Stimulated activated CD8-positive, alpha-beta memory T cell treated with anti-CD3 and anti-CD28 coated beads, Interleukin-4, amount 100 ng/mL, for 1 hour (primary cell): ENCODE measurements around the gene IGHMBP2.
"Not testable (repeated sequence)": the region's sequence is repeated elsewhere in the genome, so short reads cannot be mapped to it uniquely, and the experiment has no call there.

Experiments
- DNase-seq, 2 donors: peaks; one replicate each; pipeline ENCODE4 v3.0.0-alpha.2; 2020; ENCODE audit warnings: low read depth in 2 of 2, low spot score in 1 of 2

IGHMBP2 gene

DNA sequence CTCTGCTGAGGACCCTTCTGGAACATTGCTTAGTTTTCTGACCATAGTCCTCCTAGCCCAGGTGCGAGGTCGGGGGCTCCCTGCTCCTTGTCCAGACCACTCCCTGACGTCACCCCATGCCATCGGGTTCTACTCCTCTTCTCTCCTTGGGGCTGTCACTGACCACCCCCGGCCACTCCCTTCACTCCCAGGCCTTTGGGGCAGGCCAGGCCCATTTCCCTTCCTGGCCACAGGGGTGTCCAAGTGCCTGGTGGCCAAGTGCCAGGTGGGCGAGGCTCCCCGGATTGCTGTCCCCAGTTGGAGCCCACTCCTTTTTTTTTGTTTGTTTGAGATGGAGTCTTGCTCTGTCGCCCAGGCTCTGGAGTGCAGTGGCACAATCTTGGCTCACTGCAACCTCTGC lies 57.6 kb downstream of the IGHMBP2 start:
- no peak for DNase-seq

DNA sequence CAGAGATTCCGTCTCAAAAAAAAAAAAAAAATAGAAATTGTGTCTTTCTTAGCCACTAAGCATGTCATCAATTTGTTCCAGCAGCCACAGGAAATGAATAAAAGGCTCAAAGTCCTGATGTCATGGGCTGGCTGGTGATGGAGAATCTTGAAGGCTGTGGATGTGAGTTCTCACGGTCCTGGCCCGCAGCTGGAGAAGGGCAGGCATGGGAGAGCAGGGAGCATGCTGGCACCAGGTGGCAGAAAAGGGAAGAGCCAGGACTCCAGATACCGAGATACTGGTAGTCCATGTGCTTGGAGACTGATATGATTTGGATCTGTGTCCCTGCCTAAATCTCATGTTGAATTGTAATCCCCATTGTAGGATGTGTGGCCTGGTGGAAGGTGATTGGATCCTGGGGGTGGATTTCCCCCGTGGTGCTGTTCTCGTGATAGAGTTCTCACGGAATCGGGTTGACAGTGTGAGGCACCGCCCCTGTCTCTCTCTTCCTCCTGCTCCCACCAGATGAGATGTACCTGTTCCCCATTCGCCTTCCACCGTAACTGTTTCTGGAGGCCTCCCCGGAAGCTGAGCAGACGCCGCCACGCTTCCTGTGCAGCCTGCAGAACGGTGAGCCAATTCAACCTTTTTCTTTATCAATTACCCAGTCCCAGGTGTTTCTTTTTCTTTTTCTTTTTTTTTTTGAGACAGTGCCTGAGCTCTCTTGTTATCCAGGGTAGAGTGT lies 59.0 kb downstream of the IGHMBP2 start:
- peak in 1 of 2 donors; percentile 6 for DNase-seq

GRCh38 chr11:68963779-68964178 lies 60.1 kb downstream of the IGHMBP2 start:
- no peak for DNase-seq

DNA sequence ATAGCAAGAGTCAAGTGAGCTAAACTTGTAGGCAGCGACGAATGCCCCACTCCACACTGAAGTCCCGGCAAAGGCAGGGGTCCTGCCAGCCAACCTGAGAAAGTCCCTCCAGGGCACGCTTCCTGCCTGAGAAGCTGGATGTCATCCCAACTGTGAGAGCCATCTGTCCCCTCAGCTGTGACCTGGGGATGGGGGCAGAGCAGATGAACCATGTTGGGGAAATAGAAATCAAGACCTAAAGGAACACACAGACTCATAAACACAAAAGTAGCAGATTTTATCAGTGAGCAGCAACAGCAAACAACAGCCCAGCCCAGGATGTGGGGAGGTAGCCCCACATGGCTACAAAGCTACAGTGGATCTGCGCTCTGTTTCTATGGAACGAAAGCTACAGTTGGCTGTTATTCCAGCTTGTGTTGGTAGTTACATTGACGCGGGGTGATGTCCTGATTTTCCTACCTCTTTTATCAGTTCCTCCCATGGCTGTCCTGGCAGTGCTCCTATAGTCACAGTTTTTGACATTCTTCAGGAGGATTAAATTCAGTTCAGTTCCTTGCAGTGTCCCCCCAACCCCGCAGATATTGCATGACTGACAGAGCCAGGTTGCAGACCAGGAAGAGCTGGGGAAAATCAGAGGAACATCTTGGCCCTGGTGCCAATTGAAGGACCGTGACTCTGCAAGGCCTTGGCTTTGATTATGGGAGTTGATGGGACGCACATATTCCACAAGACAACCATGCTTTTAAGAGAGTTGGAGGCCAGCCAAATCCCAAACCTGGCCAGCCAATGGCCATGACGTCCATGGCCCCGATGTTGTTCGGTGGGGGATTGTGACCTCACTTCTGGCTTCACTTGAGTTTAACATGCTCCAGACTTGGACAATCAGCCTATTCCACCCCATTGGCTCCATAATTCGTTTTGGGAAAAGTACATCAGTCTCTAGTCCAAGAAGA lies 62.5 kb downstream of the IGHMBP2 start:
- no peak for DNase-seq

DNA sequence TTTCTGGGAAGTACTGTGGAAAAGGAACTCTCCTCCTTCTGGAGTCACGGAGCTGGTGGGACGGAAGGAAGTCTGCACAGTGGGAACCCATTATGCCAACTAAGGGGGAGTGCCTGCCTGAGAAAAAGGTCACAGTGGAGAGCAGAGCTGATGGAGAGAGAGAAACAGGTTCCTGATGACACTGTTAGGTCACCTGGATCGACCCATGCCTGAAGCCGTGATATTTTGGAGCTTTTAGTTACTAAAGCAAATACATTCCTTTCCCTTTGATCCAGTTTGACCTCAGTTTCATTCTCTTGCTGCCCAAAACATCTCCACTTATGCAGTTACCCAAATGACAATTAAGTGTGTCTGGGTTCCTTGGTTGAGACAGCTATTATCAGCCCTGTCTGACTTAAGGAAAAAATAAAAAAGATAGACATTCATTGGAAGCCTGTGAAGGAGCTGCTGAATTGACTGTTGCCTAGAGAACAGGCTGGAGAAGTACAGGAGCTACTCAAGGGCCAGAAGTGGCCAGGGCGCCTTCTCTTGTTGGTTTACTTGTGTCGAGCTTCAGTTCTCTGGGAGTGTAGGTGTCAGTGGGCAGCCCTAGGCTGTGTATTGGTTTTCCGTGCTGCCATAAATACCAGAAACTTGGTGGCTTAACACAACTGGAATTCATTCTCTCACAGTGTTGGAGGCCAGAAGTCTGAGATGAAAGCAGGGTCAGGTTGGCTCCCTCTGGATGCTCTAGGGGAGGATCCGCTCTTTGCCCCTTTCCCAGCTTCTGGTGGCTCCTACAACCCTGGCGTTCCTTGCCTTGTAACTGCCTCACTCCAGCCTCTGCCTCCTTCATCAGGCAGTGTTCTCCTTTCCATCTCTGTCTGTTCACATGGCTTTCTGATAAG lies 63.4 kb downstream of the IGHMBP2 start:
- no peak for DNase-seq

DNA sequence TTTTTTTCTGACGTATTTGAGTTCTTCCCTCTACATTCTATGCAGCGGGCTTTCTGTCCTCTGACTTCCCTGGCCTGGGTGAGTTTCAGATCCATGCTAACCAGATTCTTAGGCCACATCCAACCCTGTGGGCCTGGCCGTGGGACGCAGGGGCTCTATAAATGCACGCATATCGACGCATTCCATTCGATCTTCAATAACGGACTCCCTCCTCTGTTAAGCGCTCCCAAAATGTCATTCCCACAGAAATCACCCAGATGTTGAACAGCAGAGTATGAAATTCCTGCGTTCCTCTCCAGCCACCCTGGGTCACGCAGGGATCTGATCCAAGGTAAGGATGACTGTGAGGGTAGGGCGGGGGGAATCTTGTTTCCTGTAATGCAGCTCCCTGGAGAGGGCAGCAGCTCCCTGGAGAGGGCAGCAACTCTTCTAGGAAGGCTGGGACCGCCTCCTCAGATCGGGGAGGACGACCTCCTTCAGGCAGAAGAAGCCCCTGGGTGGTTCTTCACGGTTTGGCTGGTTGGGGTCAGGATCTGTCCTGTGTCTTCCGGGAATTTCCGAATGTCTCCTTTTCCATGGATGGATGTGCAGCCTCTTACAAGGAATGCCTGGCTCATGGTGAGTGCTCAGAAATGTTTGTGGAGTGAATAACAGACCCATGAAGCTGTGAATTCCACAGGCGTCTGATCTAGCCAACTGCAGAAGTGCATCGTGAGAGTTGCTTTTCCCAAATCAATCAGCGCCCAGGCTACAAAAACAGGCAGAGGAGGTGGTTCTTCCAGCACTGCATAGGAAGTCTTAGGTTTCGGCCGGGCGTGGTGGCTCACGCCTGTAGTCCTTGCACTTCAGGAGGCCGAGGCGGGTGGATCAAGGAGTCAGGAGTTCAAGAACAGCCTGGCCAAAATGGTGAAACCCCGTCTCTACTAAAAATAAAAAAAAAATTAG lies 64.9 kb downstream of the IGHMBP2 start:
- DNase-seq, result no peak

DNA sequence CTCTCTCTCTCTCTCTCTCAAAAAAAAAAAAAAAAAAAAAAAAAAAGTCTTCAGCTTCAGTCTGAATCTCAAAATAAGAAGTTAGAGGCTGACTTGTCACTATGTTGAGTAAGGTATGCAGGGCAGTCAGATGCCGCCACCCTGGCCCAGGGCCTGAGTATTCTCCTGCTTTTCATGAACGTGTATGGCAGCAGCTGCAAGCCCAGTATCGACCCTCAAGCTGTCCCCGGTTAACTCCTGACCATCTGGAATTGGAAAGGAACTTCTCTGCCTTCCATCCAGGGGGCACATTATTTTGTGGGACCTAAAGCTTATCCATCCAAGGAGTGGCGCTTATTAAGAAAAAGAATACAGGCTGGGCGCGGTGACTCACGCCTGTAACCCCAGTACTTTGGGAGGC lies 65.7 kb downstream of the IGHMBP2 start:
- DNase-seq, result no peak

DNA sequence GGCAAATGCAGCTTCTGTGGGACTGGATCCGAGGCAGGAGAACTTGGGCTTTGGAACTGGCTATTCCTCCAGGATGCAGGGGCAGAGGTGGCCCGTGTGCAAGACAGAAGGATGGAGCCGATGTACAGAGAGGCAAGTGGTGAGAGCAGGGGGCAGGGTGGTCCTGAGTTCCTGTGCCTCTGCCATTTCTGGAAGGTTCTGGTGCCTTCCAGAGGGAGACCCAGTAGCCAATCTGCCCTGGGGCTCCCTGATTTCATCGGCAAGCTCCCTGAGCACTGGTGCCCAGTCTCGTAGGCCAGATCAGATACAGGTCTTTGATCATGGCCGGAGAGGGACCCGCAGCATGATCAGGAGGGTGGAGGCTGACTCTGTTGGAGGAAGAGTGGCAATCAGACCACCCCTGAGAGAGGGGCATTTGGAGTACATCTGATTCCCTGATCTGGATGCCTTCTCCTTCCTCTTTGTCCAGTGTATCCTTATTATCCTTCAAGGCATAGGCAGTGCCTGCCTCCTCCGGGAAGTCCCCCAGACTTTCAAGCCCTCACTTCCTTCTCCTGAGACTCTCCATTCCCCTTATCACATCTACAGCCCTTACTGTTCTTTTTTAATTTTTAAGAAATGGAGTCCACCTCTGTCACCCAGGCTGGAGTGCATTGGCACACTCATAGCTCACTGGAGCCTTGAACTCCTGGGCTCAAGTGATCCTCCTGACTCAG lies 67.4 kb downstream of the IGHMBP2 start:
- no peak for DNase-seq

GRCh38 chr11:68973219-68973618 lies 69.5 kb downstream of the IGHMBP2 start:
- DNase-seq, result no peak

DNA sequence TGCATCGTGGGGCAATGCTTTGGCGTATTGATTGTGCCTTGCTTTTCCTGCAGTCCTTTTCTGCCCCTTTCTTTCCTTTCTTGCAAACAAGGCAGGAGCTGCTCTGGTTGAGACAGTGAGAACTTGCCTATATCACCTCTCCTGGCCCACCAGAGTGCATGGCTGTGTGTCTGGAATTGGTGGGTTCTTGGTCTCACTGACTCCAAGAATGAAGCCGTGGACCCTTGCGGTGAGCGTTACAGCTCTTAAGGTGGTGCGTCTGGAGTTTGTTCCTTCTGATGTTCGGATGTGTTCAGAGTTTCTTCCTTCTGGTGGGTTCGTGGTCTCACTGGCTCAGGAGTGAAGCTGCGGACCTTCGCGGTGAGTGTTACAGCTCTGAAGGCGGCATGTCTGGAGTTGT lies 70.0 kb downstream of the IGHMBP2 start:
- DNase-seq, result not testable (repeated sequence)

- no peak for DNase-seq
Observed at GRCh38 chr11:68974421-68975194, 70.9 kb downstream of the IGHMBP2 start.

DNA sequence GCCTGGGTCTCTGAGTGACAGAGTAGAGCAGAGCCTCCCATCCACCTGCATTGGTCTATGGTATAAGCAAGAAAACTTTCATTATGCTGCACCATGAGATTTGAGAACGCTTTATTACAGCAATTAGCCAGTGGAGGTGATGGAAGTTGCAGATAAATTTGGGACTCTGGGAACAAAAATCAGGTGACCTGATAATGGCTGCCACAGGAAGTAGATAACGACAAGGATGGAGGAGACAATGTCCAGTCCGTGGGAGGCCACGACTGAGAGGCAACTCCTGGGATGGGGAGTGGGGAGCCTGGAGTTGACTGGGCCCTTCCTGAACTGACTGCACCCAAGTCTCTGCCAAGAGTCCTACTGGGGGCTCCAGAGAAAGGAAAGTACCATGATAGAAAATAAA lies 72.4 kb downstream of the IGHMBP2 start:
- DNase-seq, result no peak

DNA sequence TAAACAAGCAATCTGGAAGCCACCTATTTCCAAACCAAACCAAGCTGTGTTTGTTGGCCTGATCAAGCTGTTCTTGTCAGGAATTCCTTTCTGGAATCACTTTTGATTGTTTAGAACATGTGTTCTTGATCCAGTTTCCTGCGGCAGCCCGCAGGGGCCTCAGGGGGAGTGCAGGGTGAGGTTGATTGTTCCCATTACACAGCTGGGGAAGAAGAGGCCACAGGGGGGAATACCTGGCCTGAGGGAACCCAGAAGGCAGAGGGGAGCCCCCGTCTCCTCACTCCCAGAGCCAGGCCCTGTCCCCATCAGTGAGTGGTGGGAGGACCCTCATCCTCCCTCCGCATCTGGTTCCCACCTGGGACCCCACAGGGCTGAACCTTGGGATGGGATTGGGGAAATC lies 72.9 kb downstream of the IGHMBP2 start:
- DNase-seq, result no peak

DNA sequence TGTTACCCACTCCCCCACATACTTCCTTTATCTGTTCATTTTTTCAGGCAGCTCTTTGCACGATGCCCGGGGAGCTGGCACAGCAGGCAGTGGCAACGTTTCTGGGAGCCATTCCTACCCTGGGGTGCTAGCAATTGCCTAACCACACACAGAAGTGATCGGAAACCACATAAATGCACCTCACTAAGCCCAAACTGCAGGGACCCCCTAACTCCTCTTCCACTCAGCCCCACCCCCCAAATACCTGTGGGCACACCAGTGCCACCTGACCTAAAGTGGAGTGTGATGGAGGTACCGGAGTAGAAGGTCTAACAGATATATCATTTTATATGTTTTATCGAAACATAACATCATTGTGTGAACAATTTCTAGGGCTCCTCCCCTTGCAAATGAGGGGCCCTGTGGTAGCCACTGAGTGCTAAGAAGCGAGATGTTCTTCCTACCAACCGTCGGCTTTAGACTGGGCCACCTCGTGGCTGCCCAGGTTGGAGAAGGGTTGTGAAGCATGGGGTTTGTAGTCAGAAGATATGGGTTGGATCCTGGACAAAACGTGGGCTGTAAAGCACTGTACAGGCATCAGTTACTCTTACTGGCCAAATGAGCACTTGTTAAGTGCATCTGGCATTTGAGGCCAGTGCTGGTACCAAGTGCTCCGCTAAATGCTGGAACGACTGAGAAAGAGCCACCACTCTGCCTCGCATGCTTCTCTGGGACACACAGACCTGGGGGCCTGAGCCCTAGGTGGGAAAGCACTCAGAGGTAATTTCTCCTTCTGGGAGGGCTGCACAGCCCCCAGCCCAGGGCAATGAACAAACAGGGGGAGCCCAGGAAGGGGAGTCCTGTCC lies 74.3 kb downstream of the IGHMBP2 start:
- no peak for DNase-seq

GRCh38 chr11:68978626-68978930 lies 74.9 kb downstream of the IGHMBP2 start:
- no peak for DNase-seq

- DNase-seq, result no peak
Observed at GRCh38 chr11:68978931-68979594, 75.4 kb downstream of the IGHMBP2 start.

- no peak for DNase-seq
Observed at GRCh38 chr11:68979931-68980775, 76.5 kb downstream of the IGHMBP2 start.
